ENCODE data around the gene MET. TPM values are rescaled to one million over a fixed set of nuclear protein-coding genes. Genes with fewer than 3 reads are reported as not detected.

MET gene
- total and polyA plus RNA-seq, 2 donors (not counting 3 experiments of a cell fraction or from before 2014, with no cell fraction given): 21.1 to 44.5 TPM

GRCh38 chr7:116647861-116648260 lies 24.1 kb upstream of the MET start:
- H3K9ac ChIP-seq (replicated peaks; ENCODE audit: extremely low read depth, insufficient read depth, low read length): no peak overlapping the region
- dilution Hi-C loops (cut with MboI; ENCODE audit: extremely low pct_ligation_motif_present, low sequenced_read_pairs) (no loop called here), intact Hi-C loops (cut with micrococcal nuclease) (no loop called here)
- H2AFZ ChIP-seq (ENCODE audit: low read depth, low read length): no peak overlapping the region
- ChIA-PET POLR2A (no interaction called here), CTCF (interaction anchor here (1.0 to 1.2 kb wide), 2 partner anchors 11 to 13 kb away, joined by 3 to 5 read pairs; no protein-coding TSS in a partner anchor)
- no peaks in the 10 kb centered on the region for H3K27me3 ChIP-seq (ENCODE audit: control insufficient read depth in 2 of 2, insufficient read depth in 2 of 2, low read length in 2 of 2)
- no TSS peak for BruUV-seq (replicated peaks)
- H3K36me3 ChIP-seq (ENCODE audit: control insufficient read depth in 2 of 2, extremely low read depth in 1 of 2, insufficient read depth in 2 of 2, low read length in 2 of 2): no peaks in the 10 kb centered on the region
- no peak overlapping the region for H3K4me3 ChIP-seq (replicated peaks in 1 of 3; ENCODE audit: insufficient read depth in 1 of 3, low read depth in 1 of 3, low read length in 3 of 3)
- no peak overlapping the region for H3K27ac ChIP-seq (ENCODE audit: insufficient read depth, low read depth, low read length)
- H3K79me2 ChIP-seq (ENCODE audit: control insufficient read depth, insufficient read depth, low read length): no peaks in the 10 kb centered on the region
- TF ChIP-seq POLR2A (IDR thresholded peaks at IDR 0.05; ENCODE audit: low read depth, low read length): no peak
- no peak for TF ChIP-seq CTCF (IDR thresholded peaks at IDR 0.05; ENCODE audit: extremely low read depth in 1 of 2, insufficient read depth in 1 of 2, low read depth in 1 of 2, low read length in 2 of 2)
- no peak for TF ChIP-seq MYC (IDR thresholded peaks at IDR 0.05; ENCODE audit: low read depth, low read length)
- TF ChIP-seq POLR2AphosphoS5 (IDR thresholded peaks at IDR 0.05; ENCODE audit: insufficient read depth, low read depth, low read length): no peak
- TF ChIP-seq EZH2 (IDR thresholded peaks at IDR 0.05; ENCODE audit: borderline replicate concordance, low read depth, low read length, severe bottlenecking): no peak
- TF ChIP-seq FOS (IDR thresholded peaks at IDR 0.05; ENCODE audit: borderline replicate concordance, insufficient read depth, low read length): no peak
- no peak for TF ChIP-seq MAX (IDR thresholded peaks at IDR 0.05; ENCODE audit: insufficient read depth, insufficient read length)
- no peak for TF ChIP-seq JUN (IDR thresholded peaks at IDR 0.05; ENCODE audit: borderline replicate concordance, insufficient read depth, insufficient read length, low read depth)
- no peaks in the 10 kb centered on the region for H3K9me1 ChIP-seq (replicated peaks; ENCODE audit: control insufficient read depth, extremely low read depth, insufficient read depth, low read length)
- no peaks in the 10 kb centered on the region for H4K20me1 ChIP-seq (replicated peaks; ENCODE audit: control insufficient read depth, extremely low read depth, insufficient read depth, low read length)
- H3K4me2 ChIP-seq (ENCODE audit: insufficient read depth, low read length): no peak overlapping the region
- FAIRE-seq: no peak
- H3K9me3 ChIP-seq (replicated peaks; ENCODE audit: control insufficient read depth, insufficient read depth, low read length): no peaks in the 10 kb centered on the region
- no peaks in the 10 kb centered on the region for H3K4me1 ChIP-seq (ENCODE audit: control insufficient read depth, extremely low read depth, insufficient read depth, low read length)
- DNase-seq (ENCODE audit: low read depth, low spot score): no peak

Measured in endothelial cell of umbilical vein (primary cell).